Neural progenitor cell (in vitro differentiated cells): ENCODE data around the gene LYSMD3. TPM values are rescaled to one million over a fixed set of nuclear protein-coding genes. Genes with fewer than 3 reads are reported as not detected.

ENCODE experiments used
- DNase-seq: peaks from one replicate; pipeline ENCODE4 v3.0.0-alpha.2; 2016; ENCODE audit warnings: low spot score
- H2AFZ ChIP-seq: fragments of 200-600 bp; sonication (generic); replicated peaks from 2 replicates; pipeline ENCODE4 v1.6.1; 2016; ENCODE audit warnings: antibody characterized with exemption
- H3F3A ChIP-seq: fragments of 200-600 bp; sonication (generic); 2 replicates; pipeline ENCODE4 v1.6.1; 2016; ENCODE audit warnings: antibody characterized with exemption, low read depth
- H3K27ac ChIP-seq: fragments of 200-600 bp; sonication (generic); 2 replicates; pipeline ENCODE4 v1.5.1; 2016; ENCODE audit warnings: mild to moderate bottlenecking
- H3K27me3 ChIP-seq: fragments of 200-600 bp; sonication (generic); 2 replicates; pipeline ENCODE4 v1.6.1; 2016; ENCODE audit warnings: mild to moderate bottlenecking, moderate library complexity
- H3K36me3 ChIP-seq: fragments of 200-600 bp; sonication (generic); 2 replicates; pipeline ENCODE4 v1.5.1; 2016
- H3K4me1 ChIP-seq: fragments of 200-600 bp; sonication (generic); 2 replicates; pipeline ENCODE4 v1.6.1; 2016; ENCODE audit warnings: mixed run types
- H3K4me2 ChIP-seq: fragments of 200-600 bp; sonication (generic); 2 replicates; pipeline ENCODE4 v1.6.1; 2016
- H3K4me3 ChIP-seq: fragments of 200-600 bp; sonication (generic); 2 replicates; pipeline ENCODE4 v1.5.1; 2016
- H3K79me2 ChIP-seq: fragments of 200-600 bp; sonication (generic); 2 replicates; pipeline ENCODE4 v1.6.1; 2016; ENCODE audit warnings: low read depth
- H3K9ac ChIP-seq: fragments of 200-600 bp; sonication (generic); 2 replicates; pipeline ENCODE4 v1.6.1; 2016
- H3K9me3 ChIP-seq: fragments of 200-600 bp; sonication (generic); 2 replicates; pipeline ENCODE4 v1.5.1; 2016; ENCODE audit warnings: low read depth
- H4K20me1 ChIP-seq: fragments of 200-600 bp; sonication (generic); 2 replicates; pipeline ENCODE4 v1.6.1; 2016; ENCODE audit warnings: low read depth
- H3K27ac Mint-ChIP-seq: 3 replicates; pipeline ENCODE4 v1.8.0; 2021; ENCODE audit warnings: mixed read lengths
- H3K27me3 Mint-ChIP-seq: 2 replicates; pipeline ENCODE4 v1.8.0; 2022; ENCODE audit warnings: low read depth, mild to moderate bottlenecking, inconsistent platforms, moderate library complexity, mixed read lengths; ENCODE audit not compliant: insufficient read depth
- H3K36me3 Mint-ChIP-seq: 3 replicates; pipeline ENCODE4 v1.8.0; 2021; ENCODE audit warnings: mixed read lengths
- H3K4me1 Mint-ChIP-seq: 3 replicates; pipeline ENCODE4 v1.8.0; 2021; ENCODE audit warnings: mixed read lengths
- H3K4me3 Mint-ChIP-seq: 3 replicates; pipeline ENCODE4 v1.8.0; 2021; ENCODE audit warnings: mild to moderate bottlenecking, moderate library complexity, mixed read lengths
- H3K9me3 Mint-ChIP-seq: 3 replicates; pipeline ENCODE4 v1.8.0; 2020; ENCODE audit warnings: mixed read lengths
- EZH2 ChIP-seq: fragments of 200-600 bp; sonication (generic); IDR thresholded peaks from 2 replicates; pipeline ENCODE4 v1.6.1; 2017; ENCODE audit warnings: antibody characterized with exemption, mild to moderate bottlenecking, moderate library complexity
- EZH2phosphoT487 ChIP-seq: fragments of 200-600 bp; sonication (generic); IDR thresholded peaks from 2 replicates; pipeline ENCODE4 v1.6.1; 2017; ENCODE audit warnings: antibody characterized with exemption
- total RNA-seq: library from RNA; depleted of rRNA; stranded (reverse); fragments of >200 nt; gene quantifications from 2 replicates; pipeline ENCODE4 v1.2.3, GENCODE V29; 2015; ENCODE audit warnings: low replicate concordance
- TF ChIP-seq, protein P1 (sequence below): fragments of 200-600 bp; sonication (generic); IDR thresholded peaks from 2 replicates; pipeline ENCODE4 v1.5.1; 2017; ENCODE audit warnings: antibody characterized with exemption, mild to moderate bottlenecking

LYSMD3 gene
- total RNA-seq, 1 donor from 2014 or later = 16.3 TPM

DNA sequence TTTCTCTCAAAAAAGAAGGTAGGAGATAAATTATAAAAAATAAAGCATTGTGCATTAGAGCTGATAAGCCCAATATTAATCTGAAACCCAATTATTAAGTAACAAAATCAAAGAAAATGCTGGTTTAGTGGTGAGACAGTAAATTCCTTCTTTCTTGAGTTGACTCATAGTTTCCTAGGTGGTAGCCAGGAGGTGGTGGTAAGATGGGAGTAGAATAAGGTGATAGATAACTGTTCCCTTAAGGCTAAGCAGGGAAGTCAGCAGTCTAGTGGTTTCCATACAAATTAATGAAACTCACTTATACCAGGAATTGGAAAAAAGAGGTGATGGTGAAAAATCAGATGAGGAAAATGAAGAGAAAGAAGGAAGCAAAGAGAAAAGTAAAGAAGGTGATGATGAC lies 23.2 kb downstream of the LYSMD3 start:
- H3K36me3 ChIP-seq = no peaks in the 10 kb centered on the region
- no peaks in the 10 kb centered on the region for H3K27me3 Mint-ChIP-seq
- H2AFZ ChIP-seq = no peak overlapping the region
- no peak overlapping the region for H3K9ac ChIP-seq
- DNase-seq = no peak
- H3K4me1 ChIP-seq = no peaks in the 10 kb centered on the region
- H4K20me1 ChIP-seq = no peaks in the 10 kb centered on the region
- no peak overlapping the region for H3K27ac ChIP-seq
- no peaks in the 10 kb centered on the region for H3K27me3 ChIP-seq
- no peaks in the 10 kb centered on the region for H3K9me3 ChIP-seq
- no peak overlapping the region for H3K4me2 ChIP-seq
- no peaks in the 10 kb centered on the region for H3K4me1 Mint-ChIP-seq
- no peaks in the 10 kb centered on the region for H3F3A ChIP-seq
- no peaks in the 10 kb centered on the region for H3K36me3 Mint-ChIP-seq
- TF ChIP-seq EZH2phosphoT487 (no peak), EZH2 (no peak)
- TF ChIP-seq, protein P1, sequence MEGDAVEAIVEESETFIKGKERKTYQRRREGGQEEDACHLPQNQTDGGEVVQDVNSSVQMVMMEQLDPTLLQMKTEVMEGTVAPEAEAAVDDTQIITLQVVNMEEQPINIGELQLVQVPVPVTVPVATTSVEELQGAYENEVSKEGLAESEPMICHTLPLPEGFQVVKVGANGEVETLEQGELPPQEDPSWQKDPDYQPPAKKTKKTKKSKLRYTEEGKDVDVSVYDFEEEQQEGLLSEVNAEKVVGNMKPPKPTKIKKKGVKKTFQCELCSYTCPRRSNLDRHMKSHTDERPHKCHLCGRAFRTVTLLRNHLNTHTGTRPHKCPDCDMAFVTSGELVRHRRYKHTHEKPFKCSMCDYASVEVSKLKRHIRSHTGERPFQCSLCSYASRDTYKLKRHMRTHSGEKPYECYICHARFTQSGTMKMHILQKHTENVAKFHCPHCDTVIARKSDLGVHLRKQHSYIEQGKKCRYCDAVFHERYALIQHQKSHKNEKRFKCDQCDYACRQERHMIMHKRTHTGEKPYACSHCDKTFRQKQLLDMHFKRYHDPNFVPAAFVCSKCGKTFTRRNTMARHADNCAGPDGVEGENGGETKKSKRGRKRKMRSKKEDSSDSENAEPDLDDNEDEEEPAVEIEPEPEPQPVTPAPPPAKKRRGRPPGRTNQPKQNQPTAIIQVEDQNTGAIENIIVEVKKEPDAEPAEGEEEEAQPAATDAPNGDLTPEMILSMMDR = no peak
- H3K27ac Mint-ChIP-seq = no peak overlapping the region
- H3K4me3 ChIP-seq = no peak overlapping the region
- H3K4me3 Mint-ChIP-seq = no peak overlapping the region
- no peaks in the 10 kb centered on the region for H3K79me2 ChIP-seq
- H3K9me3 Mint-ChIP-seq = no peaks in the 10 kb centered on the region

DNA sequence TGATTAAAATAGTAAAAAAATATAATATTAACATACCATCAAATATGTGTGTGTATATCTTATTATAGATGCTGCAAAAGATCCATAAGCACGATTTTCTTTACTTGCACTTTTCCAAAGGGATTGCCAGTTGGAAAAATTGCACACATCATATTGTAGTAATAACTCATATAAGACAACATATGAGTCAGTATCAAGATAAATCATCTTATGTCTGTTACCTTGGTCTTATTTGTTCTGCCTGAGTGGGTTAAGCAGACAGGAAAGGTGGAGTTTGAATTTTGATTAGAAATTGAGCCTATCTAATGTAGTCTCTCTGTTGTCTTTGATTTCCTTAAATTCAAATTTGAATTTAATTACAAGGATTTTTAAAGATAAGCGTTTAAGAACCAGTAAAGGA lies 24.6 kb downstream of the LYSMD3 start:
- TF ChIP-seq EZH2 (no peak), EZH2phosphoT487 (no peak)
- TF ChIP-seq, protein P1 = no peak
- Mint-ChIP-seq H3K4me3 (no peak overlapping the region), H3K9me3 (no peaks in the 10 kb centered on the region), H3K4me1 (no peaks in the 10 kb centered on the region), H3K27me3 (no peaks in the 10 kb centered on the region), H3K36me3 (no peaks in the 10 kb centered on the region), H3K27ac (no peak overlapping the region)
- Histone ChIP-seq H3K27me3 (no peaks in the 10 kb centered on the region), H3F3A (no peaks in the 10 kb centered on the region), H3K4me2 (no peak overlapping the region), H3K9ac (no peak overlapping the region), H4K20me1 (no peaks in the 10 kb centered on the region), H3K36me3 (no peaks in the 10 kb centered on the region), H3K4me1 (no peaks in the 10 kb centered on the region), H3K27ac (no peak overlapping the region), H2AFZ (no peak overlapping the region), H3K79me2 (no peaks in the 10 kb centered on the region), H3K4me3 (no peak overlapping the region), H3K9me3 (no peaks in the 10 kb centered on the region)
- no peak for DNase-seq

DNA sequence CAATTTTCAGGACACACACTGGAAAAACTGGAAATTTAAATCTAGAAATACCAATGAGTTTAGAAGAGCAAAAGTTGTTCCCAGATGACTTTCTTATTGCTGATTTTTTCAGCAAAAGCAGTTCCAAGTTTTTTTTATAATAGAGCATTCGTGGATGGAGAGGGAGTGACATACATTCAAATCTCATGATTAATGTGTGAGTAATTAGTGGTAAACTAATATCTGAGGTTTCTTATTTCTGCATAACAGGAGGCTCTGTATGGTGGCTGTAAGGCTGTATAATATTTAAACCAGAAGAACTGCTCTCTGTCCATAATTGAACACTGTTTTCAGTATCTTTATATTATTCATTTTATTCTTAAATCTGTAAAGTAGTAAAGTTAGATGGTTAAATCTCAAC lies 25.8 kb downstream of the LYSMD3 start:
- Histone ChIP-seq H3K4me3 (no peak overlapping the region), H3K36me3 (no peaks in the 10 kb centered on the region)

More for the DNA sequence above, 25.8 kb downstream of the LYSMD3 start:
- Histone ChIP-seq H3K4me2 (no peak overlapping the region), H3K4me1 (no peaks in the 10 kb centered on the region), H4K20me1 (no peaks in the 10 kb centered on the region), H3F3A (no peaks in the 10 kb centered on the region), H3K9me3 (no peaks in the 10 kb centered on the region), H3K79me2 (no peaks in the 10 kb centered on the region), H3K27ac (no peak overlapping the region), H3K9ac (no peak overlapping the region), H3K27me3 (no peaks in the 10 kb centered on the region), H2AFZ (no peak overlapping the region)
- Mint-ChIP-seq H3K9me3 (no peaks in the 10 kb centered on the region), H3K27me3 (no peaks in the 10 kb centered on the region), H3K4me3 (no peak overlapping the region), H3K36me3 (no peaks in the 10 kb centered on the region), H3K27ac (no peak overlapping the region), H3K4me1 (no peaks in the 10 kb centered on the region)
- DNase-seq = no peak
- TF ChIP-seq, protein P1 = no peak
- TF ChIP-seq EZH2phosphoT487 (no peak), EZH2 (no peak)
